NCI-H526 (cell line): ENCODE measurements around the gene SPRYD7.
"Not testable (repeated sequence)": the region's sequence is repeated elsewhere in the genome, so short reads cannot be mapped to it uniquely, and the experiment has no call there.

ENCODE experiments used
- DNase-seq, 2 experiments: peaks; one replicate each; lab custom pipeline; 2025; lab: John Stamatoyannopoulos, UW

Gene SPRYD7

GRCh38 chr13:49932868-49933267 is 3.3 kb downstream of the SPRYD7 start:
- no peak for DNase-seq

- no peak for DNase-seq
These were observed 4.1 kb downstream of the SPRYD7 start for GRCh38 chr13:49932066-49932465.

- DNase-seq = no peak
These were observed 8.4 kb downstream of the SPRYD7 start for GRCh38 chr13:49927755-49928154.

- no peak for DNase-seq
These were observed 10.2 kb downstream of the SPRYD7 start for GRCh38 chr13:49925881-49926418.

GRCh38 chr13:49922301-49922700 is 13.8 kb downstream of the SPRYD7 start:
- DNase-seq = no peak

GRCh38 chr13:49920969-49921368 is 15.2 kb downstream of the SPRYD7 start:
- DNase-seq = not testable (repeated sequence)

GRCh38 chr13:49918106-49918505 is 18.0 kb downstream of the SPRYD7 start:
- not testable (repeated sequence) for DNase-seq

GRCh38 chr13:49914947-49915346 is 21.2 kb downstream of the SPRYD7 start:
- DNase-seq = no peak

- DNase-seq = peak in 1 of 2 experiments; percentile 23
These were observed 27.5 kb downstream of the SPRYD7 start for GRCh38 chr13:49908637-49909036.

GRCh38 chr13:49904729-49905456 is 31.2 kb downstream of the SPRYD7 start:
- DNase-seq = no peak

- no peak for DNase-seq
These were observed 37.3 kb downstream of the SPRYD7 start for GRCh38 chr13:49898792-49899191.

GRCh38 chr13:49897713-49898112 is 38.4 kb downstream of the SPRYD7 start:
- DNase-seq = no peak

GRCh38 chr13:49895826-49896225 is 40.3 kb downstream of the SPRYD7 start:
- no peak for DNase-seq

GRCh38 chr13:49893591-49893990 is 42.5 kb downstream of the SPRYD7 start:
- no peak for DNase-seq

GRCh38 chr13:49890376-49890775 is 45.8 kb downstream of the SPRYD7 start:
- no peak for DNase-seq

GRCh38 chr13:49878682-49879081 is 57.5 kb downstream of the SPRYD7 start:
- no peak for DNase-seq

- peak in 1 of 2 experiments; percentile 8 for DNase-seq
These were observed 58.4 kb downstream of the SPRYD7 start for GRCh38 chr13:49877629-49878218.

GRCh38 chr13:49874430-49874829 is 61.7 kb downstream of the SPRYD7 start:
- no peak for DNase-seq

- DNase-seq = peak in 1 of 2 experiments; percentile 56
These were observed 66.6 kb downstream of the SPRYD7 start for GRCh38 chr13:49869519-49869918.

GRCh38 chr13:49867834-49868233 is 68.3 kb downstream of the SPRYD7 start:
- no peak for DNase-seq

GRCh38 chr13:49865218-49865617 is 70.9 kb downstream of the SPRYD7 start:
- DNase-seq = no peak

GRCh38 chr13:49864509-49864908 is 71.6 kb downstream of the SPRYD7 start:
- no peak for DNase-seq
